HG03439 (cell line): ENCODE results near the gene ANKRD6.

ENCODE experiments used
- ATAC-seq: cut with Tn5 transposase; IDR thresholded peaks from one replicate; pipeline ENCODE4 v1.9.1; 2021; ENCODE audit warnings: mild to moderate bottlenecking, moderate library complexity; ENCODE audit not compliant: unreplicated experiment

ANKRD6 gene

GRCh38 chr6:89555806-89556205 is 122.9 kb downstream of the ANKRD6 start:
- no peak for ATAC-seq

GRCh38 chr6:89559487-89559886 is 126.5 kb downstream of the ANKRD6 start:
- no peak for ATAC-seq

- no peak for ATAC-seq
Observed at GRCh38 chr6:89562093-89562973, 129.4 kb downstream of the ANKRD6 start.

- no peak for ATAC-seq
Observed at GRCh38 chr6:89563866-89564265, 130.9 kb downstream of the ANKRD6 start.

- ATAC-seq, result no peak
Observed at GRCh38 chr6:89564752-89565427, 131.9 kb downstream of the ANKRD6 start.

GRCh38 chr6:89566008-89566800 is 133.3 kb downstream of the ANKRD6 start:
- ATAC-seq, result no peak

- no peak for ATAC-seq
Observed at GRCh38 chr6:89566930-89567629, 134.1 kb downstream of the ANKRD6 start.

- no peak for ATAC-seq
Observed at GRCh38 chr6:89567630-89568390, 134.9 kb downstream of the ANKRD6 start.

GRCh38 chr6:89574910-89575561 is 142.1 kb downstream of the ANKRD6 start:
- no peak for ATAC-seq

GRCh38 chr6:89575562-89575960 is 142.6 kb downstream of the ANKRD6 start:
- ATAC-seq, result no peak

- ATAC-seq, result no peak
Observed at GRCh38 chr6:89580997-89581666, 148.2 kb downstream of the ANKRD6 start.

- ATAC-seq, result no peak
Observed at GRCh38 chr6:89581689-89582088, 148.7 kb downstream of the ANKRD6 start.

- no peak for ATAC-seq
Observed at GRCh38 chr6:89582669-89583325, 149.8 kb downstream of the ANKRD6 start.

- no peak for ATAC-seq
Observed at GRCh38 chr6:89583559-89583958, 150.6 kb downstream of the ANKRD6 start.

- no peak for ATAC-seq
Observed at GRCh38 chr6:89584539-89584938, 151.6 kb downstream of the ANKRD6 start.

GRCh38 chr6:89585154-89585553 is 152.2 kb downstream of the ANKRD6 start:
- no peak for ATAC-seq

GRCh38 chr6:89589297-89590025 is 156.5 kb downstream of the ANKRD6 start:
- no peak for ATAC-seq

GRCh38 chr6:89590133-89590532 is 157.2 kb downstream of the ANKRD6 start:
- no peak for ATAC-seq
